GM12892 (cell line): ENCODE data around the gene RGS7BP.

ENCODE experiments used
- POLR2A ChIP-seq: IDR thresholded peaks from 2 replicates; pipeline ENCODE4 v1.6.1; 2011; ENCODE audit warnings: low read depth, low read length, control low read depth
- POLR2AphosphoS5 ChIP-seq: IDR thresholded peaks from 2 replicates; pipeline ENCODE4 v1.6.1; 2011; ENCODE audit warnings: low read depth, low read length, control low read depth
- TAF1 ChIP-seq: IDR thresholded peaks from 2 replicates; pipeline ENCODE4 v1.6.1; 2011; ENCODE audit warnings: low read depth, mild to moderate bottlenecking, control low read depth, low read length, borderline replicate concordance

- no peak for TF ChIP-seq POLR2AphosphoS5
- no peak for TF ChIP-seq POLR2A
- no peak for TF ChIP-seq TAF1
Observed at GRCh38 chr5:64634997-64635686, 129.3 kb downstream of the RGS7BP start.
